ENCODE measurements around the gene EOGT.

Gene EOGT

GRCh38 chr3:68953816-68954444, 59.6 kb downstream of the EOGT start:
- no peak for DNase-seq

- no peak for DNase-seq
Measured at GRCh38 chr3:68945225-68945624, 68.3 kb downstream of the EOGT start.

- no peak for DNase-seq
Measured at GRCh38 chr3:68943753-68944500, 69.6 kb downstream of the EOGT start.

- DNase-seq = no peak
Measured at GRCh38 chr3:68941055-68941454, 72.4 kb downstream of the EOGT start.

- no peak for DNase-seq
Measured at GRCh38 chr3:68936856-68937255, 76.6 kb downstream of the EOGT start.

- DNase-seq = no peak
Measured at GRCh38 chr3:68935778-68936177, 77.7 kb downstream of the EOGT start.

GRCh38 chr3:68931406-68932149, 81.9 kb downstream of the EOGT start:
- no peak for DNase-seq
